ENCODE results near the gene RNF166. TPM values are rescaled to one million over a fixed set of nuclear protein-coding genes. Genes with fewer than 3 reads are reported as not detected.

RNF166 gene
- total RNA-seq, 1 experiment from 2014 or later: 36.3 TPM

DNA sequence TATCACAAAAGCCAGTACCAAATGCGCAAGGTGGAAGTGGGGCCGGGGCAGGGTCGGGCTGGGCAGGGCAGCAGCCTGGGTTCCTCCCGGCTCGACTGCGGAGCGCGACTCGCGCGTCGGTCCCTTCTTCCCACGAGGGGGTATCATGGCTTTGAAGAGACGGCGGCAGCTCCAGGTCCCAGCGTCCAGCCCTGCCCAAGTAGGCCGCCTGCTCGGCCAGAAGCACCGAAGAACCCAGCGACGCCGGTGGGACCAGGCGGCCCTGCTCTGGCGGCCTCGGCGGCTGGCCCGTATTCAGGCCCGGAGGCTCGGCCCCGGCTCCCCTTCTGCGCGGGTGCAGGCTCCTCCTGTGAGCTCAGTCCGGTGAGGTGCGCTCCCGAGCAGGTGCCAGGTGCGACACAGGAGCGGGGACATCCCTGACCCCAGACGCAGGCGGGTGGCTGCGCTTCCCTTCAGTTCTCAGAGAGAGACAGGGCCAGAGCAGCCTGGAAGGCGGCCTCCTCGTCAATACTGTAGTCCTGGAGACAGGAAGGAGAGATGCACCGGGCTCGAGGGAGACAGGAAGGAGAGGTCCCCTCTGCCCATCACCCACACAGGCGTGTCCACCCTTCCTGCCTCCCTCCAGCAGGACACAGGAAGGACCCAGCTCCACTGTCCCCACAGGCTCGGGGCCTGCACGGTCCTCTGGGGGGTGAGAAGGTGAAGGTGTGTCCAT is 8.9 kb downstream of the RNF166 start:
- Histone ChIP-seq H3K9me3 (ENCODE audit: low read depth, low read length, poor library complexity, severe bottlenecking) (no peaks in the 10 kb centered on the region), H3K27ac (ENCODE audit: low read depth, low read length, poor library complexity, severe bottlenecking) (no peak overlapping the region), H3K4me3 (ENCODE audit: low read depth, low read length, poor library complexity, severe bottlenecking) (no peak overlapping the region), H3K4me1 (ENCODE audit: insufficient read depth, low read length, poor library complexity, severe bottlenecking) (peaks cover 14% of the 10 kb centered on the region), H3K27me3 (replicated peaks; ENCODE audit: insufficient read depth, low read depth, low read length, poor library complexity) (no peaks in the 10 kb centered on the region), H3K36me3 (ENCODE audit: insufficient read depth, low read length, poor library complexity, severe bottlenecking) (peaks cover 12% of the 10 kb centered on the region)
- no peak for DNase-seq (ENCODE audit: low spot score)
- ChIA-PET CTCF (no interaction called here), POLR2A (ENCODE audit: low non-redundant PET) (no interaction called here)
- no TSS peak for BruUV-seq (replicated peaks)
- intact Hi-C loops (cut with micrococcal nuclease; ENCODE audit: unreplicated experiment): no loop called here
- no peak for TF ChIP-seq EZH2 (IDR thresholded peaks at IDR 0.05; ENCODE audit: borderline replicate concordance, low read depth, low read length, poor library complexity, severe bottlenecking)

DNA sequence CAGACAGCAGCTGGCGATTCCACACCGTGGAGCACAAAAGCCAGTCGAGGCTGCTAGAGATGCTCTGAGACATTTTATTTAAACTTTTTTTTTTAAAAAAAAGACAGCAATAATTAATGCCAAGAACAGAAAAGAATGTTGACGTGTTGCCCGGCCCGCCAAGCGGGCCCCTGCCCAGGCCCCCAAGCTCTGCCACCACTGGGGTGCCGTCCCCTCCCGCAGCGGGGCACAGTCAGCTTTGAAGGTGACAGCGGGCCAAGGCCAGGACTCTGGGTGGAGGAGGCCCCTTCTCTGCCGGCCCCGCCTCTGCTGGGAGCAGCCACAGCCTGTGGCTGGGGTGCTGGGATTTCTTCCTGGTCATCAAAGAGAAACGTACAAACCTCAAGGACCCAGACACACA is 9.8 kb downstream of the RNF166 start:
- CTCF ChIA-PET: no interaction called here
- no TSS peak for BruUV-seq (replicated peaks)

DNA sequence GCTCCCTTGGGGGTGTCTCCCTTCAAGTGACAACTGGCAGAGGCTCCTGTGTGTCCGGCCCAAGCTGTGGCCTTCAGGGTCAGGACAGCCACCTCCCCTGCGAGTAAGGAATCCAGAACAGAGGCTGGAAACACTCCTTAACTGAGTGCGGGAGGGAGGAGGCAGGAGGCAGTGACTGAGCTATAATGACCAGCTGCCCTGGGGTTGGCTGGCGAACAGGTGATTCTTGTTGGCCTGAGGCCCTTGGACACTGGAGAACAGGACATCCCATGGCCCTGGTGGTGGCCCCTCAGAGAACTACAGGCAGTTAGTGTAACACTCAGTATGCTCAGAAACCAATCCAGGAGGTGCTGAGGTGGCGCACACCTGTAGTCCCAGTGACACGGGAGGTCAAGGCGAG is 10.5 kb downstream of the RNF166 start:
- Histone ChIP-seq H3K27ac (ENCODE audit: low read depth, low read length, poor library complexity, severe bottlenecking) (no peak overlapping the region), H3K36me3 (ENCODE audit: insufficient read depth, low read length, poor library complexity, severe bottlenecking) (peaks cover 12% of the 10 kb centered on the region), H3K4me3 (ENCODE audit: low read depth, low read length, poor library complexity, severe bottlenecking) (no peak overlapping the region), H3K27me3 (replicated peaks; ENCODE audit: insufficient read depth, low read depth, low read length, poor library complexity) (no peaks in the 10 kb centered on the region), H3K9me3 (ENCODE audit: low read depth, low read length, poor library complexity, severe bottlenecking) (no peaks in the 10 kb centered on the region), H3K4me1 (ENCODE audit: insufficient read depth, low read length, poor library complexity, severe bottlenecking) (peaks cover 3% of the 10 kb centered on the region)
- ChIA-PET POLR2A (ENCODE audit: low non-redundant PET) (no interaction called here), CTCF (no interaction called here)
- BruUV-seq (replicated peaks): no TSS peak
- intact Hi-C loops (cut with micrococcal nuclease; ENCODE audit: unreplicated experiment): no loop called here
- no peak for TF ChIP-seq EZH2 (IDR thresholded peaks at IDR 0.05; ENCODE audit: borderline replicate concordance, low read depth, low read length, poor library complexity, severe bottlenecking)
- TF ChIP-seq, protein P1, sequence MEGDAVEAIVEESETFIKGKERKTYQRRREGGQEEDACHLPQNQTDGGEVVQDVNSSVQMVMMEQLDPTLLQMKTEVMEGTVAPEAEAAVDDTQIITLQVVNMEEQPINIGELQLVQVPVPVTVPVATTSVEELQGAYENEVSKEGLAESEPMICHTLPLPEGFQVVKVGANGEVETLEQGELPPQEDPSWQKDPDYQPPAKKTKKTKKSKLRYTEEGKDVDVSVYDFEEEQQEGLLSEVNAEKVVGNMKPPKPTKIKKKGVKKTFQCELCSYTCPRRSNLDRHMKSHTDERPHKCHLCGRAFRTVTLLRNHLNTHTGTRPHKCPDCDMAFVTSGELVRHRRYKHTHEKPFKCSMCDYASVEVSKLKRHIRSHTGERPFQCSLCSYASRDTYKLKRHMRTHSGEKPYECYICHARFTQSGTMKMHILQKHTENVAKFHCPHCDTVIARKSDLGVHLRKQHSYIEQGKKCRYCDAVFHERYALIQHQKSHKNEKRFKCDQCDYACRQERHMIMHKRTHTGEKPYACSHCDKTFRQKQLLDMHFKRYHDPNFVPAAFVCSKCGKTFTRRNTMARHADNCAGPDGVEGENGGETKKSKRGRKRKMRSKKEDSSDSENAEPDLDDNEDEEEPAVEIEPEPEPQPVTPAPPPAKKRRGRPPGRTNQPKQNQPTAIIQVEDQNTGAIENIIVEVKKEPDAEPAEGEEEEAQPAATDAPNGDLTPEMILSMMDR (conservative IDR thresholded peaks at IDR 0.05; ENCODE audit: low read depth, low read length): no peak
- no peak for DNase-seq (ENCODE audit: low spot score)

More for the DNA sequence above, 9.8 kb downstream of the RNF166 start:
- intact Hi-C loops (cut with micrococcal nuclease; ENCODE audit: unreplicated experiment): no loop called here
- Histone ChIP-seq H3K36me3 (ENCODE audit: insufficient read depth, low read length, poor library complexity, severe bottlenecking) (peaks cover 12% of the 10 kb centered on the region), H3K4me3 (ENCODE audit: low read depth, low read length, poor library complexity, severe bottlenecking) (no peak overlapping the region), H3K27me3 (replicated peaks; ENCODE audit: insufficient read depth, low read depth, low read length, poor library complexity) (no peaks in the 10 kb centered on the region), H3K27ac (ENCODE audit: low read depth, low read length, poor library complexity, severe bottlenecking) (no peak overlapping the region), H3K4me1 (ENCODE audit: insufficient read depth, low read length, poor library complexity, severe bottlenecking) (peaks cover 9% of the 10 kb centered on the region), H3K9me3 (ENCODE audit: low read depth, low read length, poor library complexity, severe bottlenecking) (no peaks in the 10 kb centered on the region)
- TF ChIP-seq, protein P1 (conservative IDR thresholded peaks at IDR 0.05; ENCODE audit: low read depth, low read length): no peak
- no peak for TF ChIP-seq EZH2 (IDR thresholded peaks at IDR 0.05; ENCODE audit: borderline replicate concordance, low read depth, low read length, poor library complexity, severe bottlenecking)
- POLR2A ChIA-PET (ENCODE audit: low non-redundant PET): no interaction called here
- no peak for DNase-seq (ENCODE audit: low spot score)

DNA sequence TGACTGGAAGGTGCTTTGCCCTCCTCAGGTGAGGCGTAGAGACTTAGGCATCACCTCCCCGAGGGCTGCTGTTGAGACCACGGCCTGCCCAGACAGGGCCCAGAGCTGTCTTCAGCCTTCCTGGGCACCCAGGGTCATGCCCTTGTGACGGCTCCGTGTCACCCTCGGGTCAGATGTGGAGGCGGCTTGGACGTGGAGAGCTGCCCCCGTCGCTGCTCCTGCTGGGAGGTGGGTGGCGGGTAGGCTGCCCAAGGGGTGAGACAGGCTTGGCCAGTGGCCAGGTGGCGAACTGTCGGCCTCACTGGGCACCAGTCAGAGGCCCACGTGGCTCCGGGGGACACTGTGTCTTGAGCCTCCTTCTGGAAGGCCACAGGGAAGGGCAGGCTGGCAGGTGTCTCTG is 11.0 kb downstream of the RNF166 start:
- TF ChIP-seq, protein P1 (conservative IDR thresholded peaks at IDR 0.05; ENCODE audit: low read depth, low read length): no peak
- no peak for TF ChIP-seq EZH2 (IDR thresholded peaks at IDR 0.05; ENCODE audit: borderline replicate concordance, low read depth, low read length, poor library complexity, severe bottlenecking)
- no peak for DNase-seq (ENCODE audit: low spot score)
- ChIA-PET CTCF (no interaction called here), POLR2A (ENCODE audit: low non-redundant PET) (no interaction called here)
- no peaks in the 10 kb centered on the region for H3K9me3 ChIP-seq (ENCODE audit: low read depth, low read length, poor library complexity, severe bottlenecking)
- no TSS peak for BruUV-seq (replicated peaks)
- intact Hi-C loops (cut with micrococcal nuclease; ENCODE audit: unreplicated experiment): no loop called here
- H3K27ac ChIP-seq (ENCODE audit: low read depth, low read length, poor library complexity, severe bottlenecking): no peak overlapping the region
- peaks cover 12% of the 10 kb centered on the region for H3K36me3 ChIP-seq (ENCODE audit: insufficient read depth, low read length, poor library complexity, severe bottlenecking)
- H3K4me3 ChIP-seq (ENCODE audit: low read depth, low read length, poor library complexity, severe bottlenecking): no peak overlapping the region
- H3K27me3 ChIP-seq (replicated peaks; ENCODE audit: insufficient read depth, low read depth, low read length, poor library complexity): no peaks in the 10 kb centered on the region
- no peaks in the 10 kb centered on the region for H3K4me1 ChIP-seq (ENCODE audit: insufficient read depth, low read length, poor library complexity, severe bottlenecking)
